NCI-H524 treated with DMSO at 0.1 percent for 48 hours (cell line): Measurements from ENCODE around the gene SF3A2.

Experiments
- DNase-seq: peaks from one replicate; lab custom pipeline; 2025; lab: John Stamatoyannopoulos, UW

SF3A2 gene

GRCh38 chr19:2226840-2227360, 9.7 kb upstream of the SF3A2 start:
- no peak for DNase-seq

- no peak for DNase-seq
Observed at GRCh38 chr19:2227415-2228156, 9.0 kb upstream of the SF3A2 start.

- DNase-seq: no peak
Observed at GRCh38 chr19:2228157-2229030, 8.2 kb upstream of the SF3A2 start.

- no peak for DNase-seq
Observed at GRCh38 chr19:2229103-2230032, 7.3 kb upstream of the SF3A2 start.

GRCh38 chr19:2230033-2230531, 6.5 kb upstream of the SF3A2 start:
- no peak for DNase-seq

GRCh38 chr19:2230807-2231533, 5.7 kb upstream of the SF3A2 start:
- DNase-seq: no peak

- DNase-seq: no peak
Observed at GRCh38 chr19:2231621-2232221, 4.9 kb upstream of the SF3A2 start.

GRCh38 chr19:2232286-2233151, 4.1 kb upstream of the SF3A2 start:
- DNase-seq: no peak

GRCh38 chr19:2233601-2234280, 2.9 kb upstream of the SF3A2 start:
- DNase-seq: no peak

GRCh38 chr19:2234996-2235380, 1.6 kb upstream of the SF3A2 start:
- no peak for DNase-seq

GRCh38 chr19:2235381-2236063, 1.1 kb upstream of the SF3A2 start:
- DNase-seq: no peak

- DNase-seq: no peak
Observed at GRCh38 chr19:2236064-2236313, 635 bp upstream of the SF3A2 start.

GRCh38 chr19:2237051-2237868, 636 bp downstream of the SF3A2 start:
- no peak for DNase-seq

- no peak for DNase-seq
Observed at GRCh38 chr19:2237869-2238153, 1.2 kb downstream of the SF3A2 start.

GRCh38 chr19:2239173-2239572, 2.5 kb downstream of the SF3A2 start:
- no peak for DNase-seq

GRCh38 chr19:2239771-2240770, 3.4 kb downstream of the SF3A2 start:
- DNase-seq: no peak
